Stimulated activated CD4-positive, alpha-beta T cell treated with anti-CD3 and anti-CD28 coated beads, Interleukin-15, amount 100 ng/mL, for 1 hour (primary cell): ENCODE results near the gene NPIPA8.
"Not testable (repeated sequence)": the region's sequence is repeated elsewhere in the genome, so short reads cannot be mapped to it uniquely, and the experiment has no call there.

ENCODE experiments used
- DNase-seq, 2 donors: peaks; one replicate each; pipeline ENCODE4 v3.0.0-alpha.2; 2020; ENCODE audit warnings: low read depth in 1 of 2, low spot score in 1 of 2

Gene NPIPA8

DNA sequence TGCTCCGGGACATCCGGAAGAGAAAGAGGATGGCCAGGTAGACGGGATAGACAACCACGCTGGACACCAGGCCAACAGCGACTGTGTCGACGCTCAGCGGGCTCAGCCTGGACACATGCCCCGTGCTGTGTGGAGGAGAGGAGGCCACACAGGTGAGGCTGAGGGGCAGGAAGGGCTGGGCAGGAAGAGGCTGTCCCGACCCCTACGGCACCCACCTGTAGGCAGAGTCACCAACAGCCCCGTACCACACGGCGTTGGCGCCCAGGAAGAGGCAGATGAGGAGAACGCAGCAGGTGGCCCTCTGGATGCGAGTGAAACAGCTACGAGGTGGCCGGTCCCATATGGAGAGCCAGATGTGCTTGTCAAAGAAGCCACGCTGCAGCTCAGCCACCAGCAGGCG lies at the start of gene NPIPA8:
Gene NPIPA8 (minus strand): TSS at position 101 of the 400 bp plus-strand sequence. CDS start 4,074 bp downstream, outside the sequence.
- DNase-seq = not testable (repeated sequence)

GRCh38 chr16:18385285-18385684 lies 48.7 kb upstream of the NPIPA8 start:
- not testable (repeated sequence) for DNase-seq

- DNase-seq = not testable (repeated sequence)
Measured at GRCh38 chr16:18384869-18385268, 48.3 kb upstream of the NPIPA8 start.

DNA sequence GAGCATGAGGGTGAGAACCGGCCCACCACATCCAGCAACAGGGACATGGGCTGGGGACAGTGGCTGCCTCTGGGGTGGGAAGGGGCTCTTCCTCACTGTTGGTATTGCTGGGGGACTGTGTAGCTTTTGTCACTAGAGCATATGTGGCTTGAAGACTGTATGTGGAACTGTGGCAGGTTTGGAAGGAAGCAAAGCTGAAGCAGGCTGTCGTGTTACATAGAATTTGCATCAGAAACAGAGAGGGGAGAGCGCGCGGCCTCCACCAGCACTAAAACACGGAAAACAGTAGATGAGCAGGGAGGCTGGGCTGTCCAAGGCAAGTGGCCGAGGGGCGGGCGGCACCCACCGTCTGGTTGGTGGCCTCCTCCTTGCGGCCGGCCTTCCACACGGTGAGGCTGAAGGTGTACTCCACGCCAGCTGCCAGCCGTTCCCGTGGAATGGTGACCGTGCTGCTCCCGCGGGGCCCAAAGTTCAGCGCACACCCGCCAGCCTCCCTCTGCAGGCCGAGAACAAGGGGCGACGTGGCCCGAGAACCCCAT lies 47.6 kb upstream of the NPIPA8 start:
- DNase-seq = not testable (repeated sequence)

DNA sequence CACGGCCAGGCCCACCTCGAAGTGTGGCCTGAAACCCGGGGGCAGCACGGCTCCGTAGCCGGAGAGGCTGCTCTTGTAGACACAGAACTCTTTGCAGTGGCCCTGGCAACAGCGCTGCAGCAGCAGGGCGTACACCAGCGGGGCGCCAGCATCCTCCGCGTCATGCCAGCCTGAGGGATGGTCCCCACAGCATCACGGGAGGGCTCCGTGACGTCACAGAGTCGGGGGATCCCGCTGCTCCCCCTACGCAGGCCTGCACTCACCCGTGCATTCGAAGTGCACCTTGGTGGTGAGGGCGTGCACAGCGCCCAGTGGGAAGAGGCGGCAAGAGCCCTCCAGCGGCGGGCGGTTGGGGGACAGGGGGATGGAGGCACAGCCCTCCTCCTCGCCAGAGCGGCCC lies 46.2 kb upstream of the NPIPA8 start:
- DNase-seq = not testable (repeated sequence)

GRCh38 chr16:18347742-18348141 lies 11.2 kb upstream of the NPIPA8 start:
- DNase-seq = not testable (repeated sequence)

- DNase-seq = not testable (repeated sequence)
Measured at GRCh38 chr16:18346993-18347392, 10.5 kb upstream of the NPIPA8 start.

GRCh38 chr16:18344634-18345033 lies 8.1 kb upstream of the NPIPA8 start:
- DNase-seq = not testable (repeated sequence)

DNA sequence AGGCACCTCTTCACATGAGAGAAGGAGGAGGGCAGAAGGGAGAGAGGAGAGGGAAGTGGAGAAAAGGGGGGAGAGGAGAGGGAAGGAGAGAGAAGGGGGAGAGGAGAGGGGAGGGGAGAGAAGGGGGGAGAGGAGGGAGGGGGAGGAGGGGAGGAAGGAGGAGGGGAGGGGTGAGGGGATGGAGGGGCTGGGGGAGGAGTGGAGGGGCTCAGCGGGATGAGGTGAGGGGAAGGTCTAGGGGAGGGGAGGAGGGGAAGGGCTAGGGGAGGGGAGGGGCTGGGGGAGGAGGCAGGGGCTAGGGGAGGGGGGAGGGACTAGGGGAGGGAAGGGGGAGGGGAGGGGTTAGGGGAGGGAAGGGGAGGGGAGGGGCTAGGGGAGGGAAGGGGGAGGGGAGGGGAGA lies 5.5 kb upstream of the NPIPA8 start:
- DNase-seq = not testable (repeated sequence)

DNA sequence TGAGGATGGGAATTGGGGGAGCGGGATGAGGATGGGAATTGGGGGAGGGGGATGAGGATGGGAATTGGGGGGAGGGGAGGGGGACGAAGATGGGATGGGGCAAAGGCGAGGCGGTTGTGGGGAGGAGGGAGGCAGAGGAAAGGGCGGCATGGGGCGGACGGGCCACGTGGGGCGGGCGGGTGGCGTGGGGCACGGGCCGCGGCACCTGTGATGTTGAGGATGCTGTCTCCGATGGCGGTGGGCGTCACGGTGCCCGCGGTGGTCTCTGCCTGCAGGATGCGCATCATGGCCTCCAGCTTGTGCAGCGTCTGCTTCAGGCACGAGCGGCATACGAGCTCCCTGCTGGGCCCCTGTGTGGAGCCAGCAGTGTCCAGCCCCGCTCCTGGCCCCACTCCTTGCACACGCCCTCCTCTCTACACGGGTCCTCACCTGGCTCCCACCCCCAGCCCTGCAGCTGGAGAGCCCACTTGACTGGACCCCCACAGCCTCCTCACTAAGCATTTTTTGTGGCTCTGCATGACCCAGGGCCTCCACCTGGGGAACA lies 5.0 kb upstream of the NPIPA8 start:
- DNase-seq = not testable (repeated sequence)

GRCh38 chr16:18339210-18339609 lies 2.7 kb upstream of the NPIPA8 start:
- not testable (repeated sequence) for DNase-seq

GRCh38 chr16:18311811-18312210 lies 24.7 kb downstream of the NPIPA8 start:
- DNase-seq = not testable (repeated sequence)

DNA sequence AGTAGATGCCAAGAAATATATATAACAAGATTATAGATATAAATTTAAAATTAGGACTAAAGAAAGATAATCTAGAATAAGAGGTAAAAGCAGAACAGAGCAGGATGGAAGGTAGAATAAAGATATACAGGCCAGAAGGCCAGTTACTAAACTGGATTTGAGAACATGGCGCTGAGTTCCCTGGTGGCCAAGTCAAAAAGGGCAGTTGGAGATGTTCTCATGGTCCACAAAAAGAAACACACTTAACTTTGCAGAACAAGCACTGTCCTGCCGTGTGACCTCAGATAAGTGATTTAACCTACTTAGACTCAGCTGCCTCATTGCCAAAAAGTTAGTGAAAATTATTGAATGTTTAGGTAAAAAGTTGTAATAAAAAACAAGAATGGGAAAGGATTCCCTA lies 27.4 kb downstream of the NPIPA8 start:
- DNase-seq = not testable (repeated sequence)

GRCh38 chr16:18307241-18307640 lies 29.3 kb downstream of the NPIPA8 start:
- DNase-seq = not testable (repeated sequence)

DNA sequence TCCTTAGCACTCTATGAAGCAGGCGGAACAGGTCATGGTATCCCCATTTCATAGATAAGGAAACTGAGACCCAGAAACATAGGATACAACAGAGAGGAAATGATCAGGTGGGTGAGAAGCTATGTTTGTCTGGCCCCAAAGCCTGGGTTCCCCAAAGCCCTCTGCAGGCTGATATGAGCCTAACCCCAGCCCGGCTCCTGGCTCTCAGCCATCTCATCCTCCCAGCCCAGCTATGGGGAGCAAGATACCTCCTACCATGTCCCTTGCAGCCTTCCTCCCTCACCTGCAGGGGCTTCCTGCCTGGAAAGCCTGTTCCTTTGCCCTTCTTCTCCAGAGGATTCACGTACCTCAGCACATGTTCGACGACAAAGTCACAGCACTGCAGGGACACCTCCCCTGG lies 30.5 kb downstream of the NPIPA8 start:
- DNase-seq = not testable (repeated sequence)

DNA sequence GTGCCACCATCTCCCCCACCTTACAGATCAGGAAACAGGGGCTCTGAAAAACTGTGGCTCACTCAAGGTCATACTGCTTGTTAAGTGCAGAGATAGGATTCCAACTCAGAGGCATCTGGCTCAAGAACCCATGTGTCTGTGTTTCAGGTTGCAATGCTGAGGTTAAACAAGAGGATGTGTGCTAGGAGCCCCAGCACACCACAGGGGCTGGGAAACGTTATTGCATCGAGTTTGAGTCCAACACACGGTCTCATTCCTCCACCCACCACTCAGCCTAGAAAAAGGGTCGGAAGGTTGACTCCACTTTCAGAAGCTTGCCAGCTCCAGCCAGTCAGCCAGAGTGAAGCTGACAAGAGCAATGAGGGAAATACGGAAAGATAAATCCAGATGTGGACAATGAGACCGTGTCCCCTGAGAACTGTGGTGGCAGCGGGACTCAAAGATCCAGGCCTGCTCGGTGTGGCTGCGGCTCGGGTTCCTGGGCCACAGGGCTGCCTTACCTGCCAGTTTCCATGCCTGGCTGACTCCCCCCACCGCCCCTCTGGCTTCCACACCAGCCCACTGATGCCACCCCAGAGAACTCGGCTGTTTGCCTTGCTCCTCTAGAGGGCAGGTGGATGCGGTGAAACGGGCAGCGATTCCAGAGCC lies 33.4 kb downstream of the NPIPA8 start:
- not testable (repeated sequence) for DNase-seq

GRCh38 chr16:18297714-18298113 lies 38.8 kb downstream of the NPIPA8 start:
- not testable (repeated sequence) for DNase-seq

GRCh38 chr16:18296931-18297330 lies 39.6 kb downstream of the NPIPA8 start:
- DNase-seq = not testable (repeated sequence)

GRCh38 chr16:18294371-18294770 lies 42.2 kb downstream of the NPIPA8 start:
- not testable (repeated sequence) for DNase-seq

DNA sequence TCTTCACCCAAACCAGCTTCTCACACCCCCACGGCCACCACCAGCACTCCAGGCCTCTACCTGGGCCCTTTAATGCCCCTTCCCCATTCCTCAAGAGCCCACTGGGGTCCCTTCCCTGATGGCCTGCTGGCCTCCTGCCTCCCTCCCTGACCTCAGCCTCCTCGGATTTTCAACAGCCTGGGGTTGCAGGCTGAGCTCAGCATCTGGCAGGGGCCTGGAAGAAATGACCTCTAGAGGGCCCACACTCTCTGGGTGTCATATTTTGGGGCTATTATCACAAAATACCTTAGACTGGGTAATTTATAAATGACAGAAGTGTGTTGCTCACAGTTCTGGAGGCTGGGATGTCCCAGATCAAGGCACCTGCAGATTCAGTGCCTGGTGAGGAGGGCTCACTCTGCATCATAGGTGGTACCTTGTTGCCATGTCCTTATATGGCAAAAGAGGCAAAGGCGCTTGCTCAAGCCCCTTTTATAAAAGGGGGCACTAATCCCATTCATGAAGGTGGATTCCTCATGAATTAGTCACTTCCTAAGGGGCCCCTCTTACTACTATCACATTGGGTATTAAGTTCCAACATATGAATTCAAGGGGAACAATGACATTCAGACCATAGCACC lies 43.1 kb downstream of the NPIPA8 start:
- not testable (repeated sequence) for DNase-seq

DNA sequence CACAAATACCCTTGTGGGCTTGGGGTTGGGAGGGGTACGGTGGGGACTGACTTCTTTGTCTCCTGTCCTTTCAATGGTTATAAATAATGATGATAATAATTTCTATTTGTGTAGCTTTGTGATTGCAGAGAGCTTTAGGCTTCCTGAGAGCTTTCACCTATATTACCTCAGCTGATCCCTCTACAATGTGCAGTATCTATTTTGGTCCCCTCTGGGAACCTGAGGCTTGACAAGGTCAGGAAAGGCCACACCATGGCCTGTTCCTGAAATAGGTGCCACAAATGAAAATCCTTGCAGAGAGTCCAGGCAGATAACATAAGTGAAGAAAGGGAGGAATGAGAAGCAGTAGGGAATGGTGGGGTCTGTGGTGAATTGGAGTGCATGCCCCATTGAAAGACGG lies 45.6 kb downstream of the NPIPA8 start:
- DNase-seq = not testable (repeated sequence)

GRCh38 chr16:18286342-18286741 lies 50.2 kb downstream of the NPIPA8 start:
- DNase-seq = not testable (repeated sequence)
